HG03045 (cell line): ENCODE data around the gene SETD9.
A peak's percentile ranks its signal among the peaks of the same experiment; 100 is the strongest.

Source experiments
- ATAC-seq: cut with Tn5 transposase; IDR thresholded peaks from one replicate; pipeline ENCODE4 v1.9.1; 2021; ENCODE audit warnings: mild to moderate bottlenecking, moderate library complexity; ENCODE audit not compliant: unreplicated experiment

SETD9 gene, protein sequence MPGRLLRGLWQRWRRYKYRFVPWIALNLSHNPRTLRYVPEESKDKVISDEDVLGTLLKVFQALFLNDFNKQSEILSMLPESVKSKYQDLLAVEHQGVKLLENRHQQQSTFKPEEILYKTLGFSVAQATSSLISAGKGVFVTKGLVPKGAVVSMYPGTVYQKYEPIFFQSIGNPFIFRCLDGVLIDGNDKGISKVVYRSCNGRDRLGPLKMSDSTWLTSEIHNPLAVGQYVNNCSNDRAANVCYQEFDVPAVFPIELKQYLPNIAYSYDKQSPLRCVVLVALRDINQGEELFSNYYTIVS

GRCh38 chr5:56909294-56910209 is at the start of gene SETD9:
Gene SETD9 (plus strand): TSS chr5:56909596. CDS start chr5:56909646, 50 bp downstream.
- ATAC-seq: peak; percentile 89

- ATAC-seq: no peak
These were observed 47.4 kb upstream of the SETD9 start for GRCh38 chr5:56861893-56862485.

DNA sequence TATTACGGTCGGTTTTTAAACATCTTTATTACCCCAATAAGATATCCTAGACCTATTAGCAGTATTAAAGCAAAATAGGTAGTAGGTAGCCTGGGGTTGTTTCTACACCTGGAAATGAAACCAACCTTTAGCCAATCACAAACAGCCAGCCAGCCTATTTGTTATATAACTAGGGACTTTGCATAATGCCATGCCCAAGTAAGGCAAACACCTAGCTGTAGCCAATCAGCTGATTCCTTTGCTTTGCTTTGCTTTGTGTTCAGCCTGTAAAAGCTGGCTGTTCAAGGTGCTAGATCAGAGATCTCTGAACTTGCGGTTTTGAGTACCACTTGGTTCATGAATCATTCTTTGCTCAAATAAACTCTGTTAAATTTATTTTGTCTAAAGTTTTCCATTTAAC is 46.5 kb upstream of the SETD9 start:
- no peak for ATAC-seq

- no peak for ATAC-seq
These were observed 37.6 kb upstream of the SETD9 start for GRCh38 chr5:56871777-56872176.

DNA sequence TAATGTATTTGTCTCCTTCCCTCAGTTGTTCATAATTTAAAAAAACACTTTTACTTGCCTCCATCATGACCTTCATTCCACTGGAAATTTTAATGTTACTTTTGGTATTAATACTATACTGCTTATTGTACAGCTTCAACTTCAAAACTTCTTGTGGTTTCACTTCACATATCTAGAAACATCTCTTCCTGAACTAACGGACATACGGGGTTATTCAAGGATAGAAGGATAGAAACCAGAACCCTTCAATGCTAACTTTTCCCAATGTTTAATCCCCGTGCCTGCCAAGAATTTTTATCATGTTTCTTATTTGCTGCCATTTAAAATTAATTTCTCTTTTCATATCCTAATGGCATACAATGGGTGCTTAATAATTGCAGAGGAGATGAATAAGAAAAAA is 36.3 kb upstream of the SETD9 start:
- ATAC-seq: no peak

DNA sequence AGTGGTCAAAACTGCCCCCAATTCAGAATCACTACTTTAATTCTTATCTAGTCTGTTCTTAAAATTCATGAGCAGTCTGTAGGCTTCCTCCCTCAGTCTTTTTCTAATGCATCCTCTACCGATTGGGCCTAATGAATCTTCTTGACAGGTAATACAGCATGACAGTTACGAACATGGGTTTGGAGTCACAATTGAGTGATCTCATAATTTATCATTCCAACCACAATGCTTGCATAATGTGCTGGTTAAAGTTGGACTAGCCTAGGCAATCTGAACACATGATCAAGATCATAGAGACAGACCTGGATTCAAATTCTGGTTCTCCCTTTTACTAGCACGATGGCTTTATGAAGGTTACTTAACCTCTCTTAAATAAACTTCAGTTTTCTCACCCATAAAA is 33.1 kb upstream of the SETD9 start:
- no peak for ATAC-seq

- ATAC-seq: no peak
These were observed 27.8 kb upstream of the SETD9 start for GRCh38 chr5:56881571-56881970.

DNA sequence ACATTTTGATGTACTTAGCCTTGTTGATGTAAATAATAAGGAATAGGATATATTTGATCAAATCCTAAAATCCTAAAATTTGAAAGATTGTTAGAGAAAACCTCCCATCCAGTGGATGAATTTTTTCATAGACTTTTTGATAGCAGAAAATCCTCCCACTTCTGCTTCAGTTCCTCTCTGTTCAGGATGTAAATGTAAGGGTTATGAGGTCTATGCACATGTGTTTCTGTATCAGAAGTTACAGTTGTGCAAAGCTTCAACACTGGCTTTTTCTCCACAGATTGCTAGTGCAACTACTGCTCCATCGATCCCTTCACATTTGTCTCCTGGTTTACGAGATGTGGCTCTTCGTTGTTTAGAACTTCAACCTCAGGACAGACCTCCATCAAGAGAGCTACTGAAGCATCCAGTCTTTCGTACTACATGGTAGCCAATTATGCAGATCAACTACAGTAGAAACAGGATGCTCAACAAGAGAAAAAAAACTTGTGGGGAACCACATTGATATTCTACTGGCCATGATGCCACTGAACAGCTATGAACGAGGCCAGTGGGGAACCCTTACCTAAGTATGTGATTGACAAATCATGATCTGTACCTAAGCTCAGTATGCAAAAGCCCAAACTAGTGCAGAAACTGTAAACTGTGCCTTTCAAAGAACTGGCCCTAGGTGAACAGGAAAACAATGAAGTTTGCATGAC is 16.0 kb upstream of the SETD9 start:
- no peak for ATAC-seq

GRCh38 chr5:56896763-56897162 is 12.6 kb upstream of the SETD9 start:
- no peak for ATAC-seq

DNA sequence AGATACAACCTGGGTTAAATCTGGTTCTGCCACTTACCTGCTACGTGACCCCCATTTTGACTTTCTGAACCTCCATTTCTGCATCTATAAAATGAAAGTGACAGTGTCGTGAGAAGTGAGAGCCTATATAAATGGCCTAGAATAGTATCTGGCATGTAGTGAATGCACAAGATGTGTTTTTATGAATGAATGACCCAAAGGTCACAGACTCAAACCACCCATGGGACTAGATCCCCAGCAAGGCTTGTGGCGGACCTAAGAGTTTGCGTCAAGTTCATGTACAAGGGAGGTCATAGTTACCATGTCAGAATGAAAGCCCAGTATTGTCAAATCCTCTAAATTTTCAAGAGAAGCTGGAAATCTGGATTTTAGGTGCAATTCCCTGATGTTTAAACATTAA is 11.2 kb upstream of the SETD9 start:
- ATAC-seq: no peak

DNA sequence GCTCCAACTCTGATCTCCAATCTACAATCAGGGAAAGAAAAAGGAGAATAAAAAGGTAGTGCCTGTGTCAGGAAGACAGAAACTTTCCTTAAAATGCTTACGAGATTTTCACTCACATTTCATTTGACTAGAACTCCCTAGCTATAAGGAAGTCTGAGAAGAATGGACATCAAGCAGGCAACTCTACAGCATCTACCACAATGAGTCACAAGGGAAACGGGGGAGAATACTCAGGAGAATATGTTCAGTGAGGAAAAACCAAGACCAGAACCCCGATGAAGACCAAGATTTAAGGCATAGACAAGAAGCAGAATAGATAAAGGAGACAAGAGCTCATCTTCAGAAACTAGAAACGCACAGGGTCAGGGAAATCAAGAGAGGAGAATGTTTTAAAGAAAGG is 9.0 kb upstream of the SETD9 start:
- no peak for ATAC-seq

GRCh38 chr5:56900858-56901578 is 8.4 kb upstream of the SETD9 start:
- no peak for ATAC-seq

GRCh38 chr5:56908942-56909293 is 478 bp upstream of the SETD9 start:
- peak; percentile 49 for ATAC-seq

DNA sequence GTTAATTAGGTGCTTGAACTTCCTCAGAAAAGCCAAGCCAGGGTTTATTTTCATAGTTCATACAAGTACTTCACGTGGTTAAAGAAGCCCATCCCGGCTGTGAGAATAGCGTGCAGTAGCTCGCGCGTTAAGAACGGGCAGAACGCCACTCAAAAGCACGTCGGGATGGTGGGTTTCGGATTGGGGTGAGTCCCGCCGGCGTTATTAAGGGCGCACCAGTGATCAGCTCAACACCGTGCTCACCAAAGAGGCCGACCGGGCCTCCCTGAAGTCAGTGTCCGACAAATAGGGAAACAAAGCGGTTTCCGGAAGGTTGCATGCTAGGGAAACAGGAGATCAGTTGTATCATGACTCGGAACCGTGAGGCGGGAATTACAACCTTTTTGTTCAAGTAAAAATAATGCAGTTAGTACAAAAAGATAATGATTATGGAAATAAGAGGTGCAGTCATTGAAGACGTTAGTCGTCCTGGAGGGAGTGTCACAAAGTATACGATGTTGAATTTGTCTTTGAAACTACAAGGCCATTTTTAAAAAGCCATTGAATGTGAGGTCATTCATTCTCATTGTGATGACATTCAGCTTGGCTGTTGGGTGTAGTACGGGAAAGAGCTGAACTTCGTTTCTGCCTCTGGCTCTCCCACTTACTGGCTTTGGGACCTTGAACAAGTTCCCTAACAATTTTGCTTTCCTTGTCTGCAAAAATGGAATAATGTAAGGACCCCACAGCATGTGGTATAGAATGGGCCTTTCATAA is 992 bp downstream of the SETD9 start:
- peak; percentile 21 for ATAC-seq

- no peak for ATAC-seq
These were observed 4.4 kb downstream of the SETD9 start for GRCh38 chr5:56913766-56914165.

DNA sequence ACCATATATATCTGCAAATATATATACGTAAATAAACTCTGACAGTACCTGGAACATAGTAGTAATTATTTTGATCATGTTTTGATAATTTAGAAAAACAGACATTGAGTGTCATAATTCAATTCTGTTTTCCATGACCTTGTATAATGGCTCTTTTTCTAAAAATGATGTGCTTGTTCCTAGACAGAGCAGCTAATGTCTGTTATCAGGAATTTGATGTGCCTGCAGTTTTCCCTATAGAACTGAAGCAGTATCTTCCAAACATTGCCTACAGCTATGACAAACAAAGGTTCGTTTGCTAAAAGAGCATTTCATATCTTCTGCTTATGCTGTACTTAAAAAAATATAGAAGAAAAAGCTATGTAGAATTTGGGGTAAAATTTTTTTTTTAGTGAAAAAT is 5.3 kb downstream of the SETD9 start:
- ATAC-seq: no peak

DNA sequence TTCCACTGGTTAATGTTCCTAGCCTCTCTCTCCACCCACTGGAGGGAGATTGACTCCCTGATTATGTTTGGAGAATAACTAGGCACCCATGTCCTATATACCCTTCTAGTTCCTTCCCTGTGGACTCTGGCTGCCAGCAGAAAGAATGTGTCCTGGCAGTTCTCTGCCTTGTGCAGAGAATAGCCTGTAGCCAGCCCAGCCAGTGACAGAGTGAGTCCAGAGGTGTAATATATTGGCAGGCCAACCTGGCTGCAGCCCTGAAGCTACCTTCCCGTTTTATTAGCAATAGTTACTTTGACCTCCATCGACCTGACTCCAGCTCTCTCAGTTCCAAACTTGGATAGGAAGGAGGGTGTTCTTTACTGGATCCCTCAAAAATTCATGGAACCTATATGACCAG is 8.1 kb downstream of the SETD9 start:
- ATAC-seq: no peak

DNA sequence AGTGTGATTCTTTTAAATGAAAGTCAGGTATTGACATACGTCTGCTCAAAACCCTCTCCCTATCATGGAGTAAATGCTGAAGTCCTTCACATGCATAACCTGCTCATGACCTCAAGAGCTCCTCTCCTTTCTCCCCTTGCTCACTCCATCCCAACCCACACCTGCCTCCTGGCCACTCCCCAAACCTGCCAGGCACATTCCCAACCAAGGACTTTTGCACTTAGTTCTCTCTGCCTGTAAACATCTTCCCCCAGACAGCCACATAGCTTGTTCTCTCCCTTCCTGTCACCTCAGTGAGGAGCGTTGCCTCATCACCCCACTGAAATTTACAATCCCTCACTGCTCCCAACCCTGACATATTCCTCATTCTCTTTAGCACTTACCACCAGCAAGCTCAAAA is 8.7 kb downstream of the SETD9 start:
- ATAC-seq: no peak

GRCh38 chr5:56919942-56920662 is 10.7 kb downstream of the SETD9 start:
- no peak for ATAC-seq
